HG03469 (cell line): ENCODE measurements around the gene HSPB6.

Experiments used
- ATAC-seq: cut with Tn5 transposase; IDR thresholded peaks from one replicate; pipeline ENCODE4 v1.9.1; 2021; ENCODE audit warnings: mild to moderate bottlenecking, moderate library complexity, moderate number of reproducible peaks; ENCODE audit not compliant: unreplicated experiment

The HSPB6 gene

DNA sequence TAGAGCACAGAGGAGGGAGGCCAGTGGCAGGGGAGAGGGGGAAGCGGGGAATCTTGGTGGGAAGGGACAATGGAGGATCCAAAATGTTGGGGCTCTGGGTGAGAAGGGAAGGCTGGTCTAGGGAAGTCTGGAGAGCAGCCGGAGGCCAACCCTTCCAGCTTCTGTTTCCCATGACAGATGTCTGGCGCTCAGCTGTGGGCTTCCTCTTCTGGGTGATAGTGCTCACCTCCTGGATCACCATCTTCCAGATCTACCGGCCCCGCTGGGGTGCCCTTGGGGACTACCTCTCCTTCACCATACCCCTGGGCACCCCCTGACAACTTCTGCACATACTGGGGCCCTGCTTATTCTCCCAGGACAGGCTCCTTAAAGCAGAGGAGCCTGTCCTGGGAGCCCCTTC is 10.3 kb downstream of the HSPB6 start:
- no peak for ATAC-seq

GRCh38 chr19:35746087-35746462 is 10.8 kb downstream of the HSPB6 start:
- ATAC-seq = no peak

GRCh38 chr19:35745328-35746086 is 11.3 kb downstream of the HSPB6 start, which contains the start of the genes PSENEN and U2AF1L4:
TSS of gene PSENEN (plus strand) at chr19:35745651. CDS start at chr19:35745931, 280 bp downstream.
TSS of gene U2AF1L4 (minus strand) at chr19:35745418. CDS start at chr19:35745391, 27 bp downstream.
- ATAC-seq = peak; percentile 25

DNA sequence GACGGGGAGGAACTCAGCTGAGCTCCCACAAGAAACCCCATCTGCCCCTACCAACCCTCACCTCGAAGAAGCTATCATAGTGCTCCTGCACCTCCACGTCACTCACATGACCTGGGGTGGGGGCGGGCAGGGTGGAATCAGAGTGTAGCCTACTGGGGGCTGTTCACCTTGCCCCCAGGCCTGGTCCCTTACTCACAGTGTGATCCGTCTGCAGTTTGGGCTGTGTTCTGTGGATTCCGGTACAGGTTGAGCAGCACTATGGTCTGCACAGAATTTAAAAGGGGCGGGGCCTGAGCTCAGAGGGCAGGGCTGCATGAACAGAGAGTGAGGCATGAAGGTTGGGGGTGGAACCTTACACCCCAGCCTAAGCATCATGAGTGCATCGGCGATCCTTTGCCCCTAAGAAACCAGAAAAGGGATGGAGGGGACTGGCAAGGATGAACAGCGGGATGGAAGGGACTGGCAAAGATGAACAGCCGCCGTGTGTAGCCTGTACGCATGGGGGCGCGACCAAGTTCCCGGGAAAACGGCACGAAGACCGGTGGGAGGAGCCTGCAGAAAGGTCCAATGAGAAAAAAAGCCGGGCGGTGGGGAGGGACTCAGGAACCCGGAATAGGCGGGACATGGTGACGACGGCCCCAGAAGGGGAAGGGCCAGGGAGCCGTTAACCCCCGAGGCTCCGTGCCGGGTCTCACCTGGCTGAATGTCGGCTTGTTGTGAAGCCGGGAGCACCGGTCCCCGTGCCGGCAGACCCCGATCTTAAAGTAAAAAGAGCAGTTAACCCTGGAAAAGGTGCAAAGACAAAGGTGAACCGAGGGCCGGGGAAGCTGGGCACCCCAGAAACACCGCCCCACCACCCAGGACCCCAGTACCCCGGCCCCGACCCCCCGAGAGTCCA is 12.2 kb downstream of the HSPB6 start:
- ATAC-seq = no peak

- no peak for ATAC-seq
These were observed 13.0 kb downstream of the HSPB6 start for GRCh38 chr19:35743640-35744429.

GRCh38 chr19:35742121-35742724 is 14.6 kb downstream of the HSPB6 start, which contains the start of gene IGFLR1:
TSS of gene IGFLR1 (minus strand) at chr19:35742452. CDS start at chr19:35741180, 1,272 bp downstream.
- no peak for ATAC-seq

- no peak for ATAC-seq
These were observed 15.7 kb downstream of the HSPB6 start for GRCh38 chr19:35741203-35741515.

GRCh38 chr19:35740423-35741202 is 16.2 kb downstream of the HSPB6 start:
- ATAC-seq = peak; percentile 27

- ATAC-seq = no peak
These were observed 16.8 kb downstream of the HSPB6 start for GRCh38 chr19:35740108-35740422.

DNA sequence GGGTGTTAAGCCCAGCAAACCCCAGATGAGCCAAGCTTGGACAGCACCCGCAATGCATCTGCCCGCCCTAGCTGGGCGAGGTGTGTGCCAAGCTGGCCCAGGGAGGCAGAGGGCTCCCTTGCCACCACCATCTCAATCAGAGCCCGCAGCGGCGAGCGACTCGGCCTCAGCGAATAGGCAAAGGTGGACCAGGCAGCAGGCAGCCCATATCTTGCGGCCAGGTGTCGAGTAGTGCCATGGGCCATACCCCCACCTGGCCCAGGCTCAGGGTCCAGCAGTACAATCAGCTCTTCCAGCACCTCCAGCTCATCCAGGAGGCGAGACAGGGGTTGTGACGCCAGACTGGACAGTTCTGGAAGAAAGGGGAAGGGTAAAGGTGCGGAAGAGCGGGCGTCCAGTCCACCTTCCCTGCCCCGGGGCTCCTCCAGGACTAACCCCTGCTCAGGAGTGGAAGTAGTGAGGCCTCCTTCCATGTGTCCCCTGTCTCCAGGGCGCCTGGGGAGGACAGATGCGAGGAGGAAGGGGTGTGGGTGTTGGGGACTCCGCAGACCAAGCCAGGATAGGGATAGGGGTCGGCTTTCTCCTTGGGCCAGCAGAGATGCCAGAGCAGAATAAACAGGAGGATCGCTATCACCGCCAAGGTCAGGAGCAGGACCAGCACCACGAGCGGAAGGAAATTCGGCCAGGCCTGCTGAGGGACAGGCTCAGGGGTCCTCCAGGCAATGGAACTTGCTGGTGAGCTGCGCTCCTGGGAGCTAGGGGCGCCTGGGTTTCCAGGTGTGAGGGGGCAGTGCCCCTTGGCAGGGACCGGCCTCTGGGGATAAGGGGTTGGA is 17.3 kb downstream of the HSPB6 start:
- no peak for ATAC-seq

GRCh38 chr19:35738887-35739229 is 18.0 kb downstream of the HSPB6 start:
- ATAC-seq = no peak

DNA sequence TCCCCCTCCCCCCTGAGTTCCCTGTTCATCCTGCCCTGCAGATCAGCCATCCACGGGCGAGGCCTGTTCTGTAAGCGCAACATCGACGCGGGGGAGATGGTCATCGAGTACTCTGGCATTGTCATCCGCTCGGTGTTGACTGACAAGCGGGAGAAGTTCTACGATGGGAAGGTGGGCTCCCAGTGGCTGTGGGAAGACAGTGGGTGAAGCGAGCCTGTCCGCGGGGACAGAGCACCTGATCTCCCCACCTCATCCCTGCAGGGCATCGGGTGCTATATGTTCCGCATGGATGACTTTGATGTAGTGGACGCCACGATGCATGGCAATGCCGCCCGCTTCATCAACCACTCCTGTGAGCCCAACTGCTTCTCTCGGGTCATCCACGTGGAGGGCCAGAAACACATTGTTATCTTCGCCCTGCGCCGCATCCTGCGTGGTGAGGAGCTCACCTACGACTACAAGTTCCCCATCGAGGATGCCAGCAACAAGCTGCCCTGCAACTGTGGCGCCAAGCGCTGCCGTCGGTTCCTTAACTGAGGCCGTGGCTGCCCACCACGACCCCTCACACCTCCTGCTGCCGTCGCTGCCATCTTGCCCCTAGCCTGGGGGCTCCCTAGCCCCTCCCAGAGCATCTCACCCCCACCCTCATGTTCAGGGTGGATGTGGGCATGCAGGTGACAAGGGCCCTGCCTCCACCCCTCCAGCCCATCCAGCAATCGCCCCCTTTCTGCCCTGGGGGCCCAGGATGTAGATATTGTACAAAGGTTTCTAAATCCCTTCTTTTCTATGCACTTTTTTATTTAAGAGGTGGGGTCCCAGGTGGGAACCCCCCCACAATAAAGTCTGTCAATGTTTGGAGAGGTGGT is 18.6 kb downstream of the HSPB6 start:
- no peak for ATAC-seq

DNA sequence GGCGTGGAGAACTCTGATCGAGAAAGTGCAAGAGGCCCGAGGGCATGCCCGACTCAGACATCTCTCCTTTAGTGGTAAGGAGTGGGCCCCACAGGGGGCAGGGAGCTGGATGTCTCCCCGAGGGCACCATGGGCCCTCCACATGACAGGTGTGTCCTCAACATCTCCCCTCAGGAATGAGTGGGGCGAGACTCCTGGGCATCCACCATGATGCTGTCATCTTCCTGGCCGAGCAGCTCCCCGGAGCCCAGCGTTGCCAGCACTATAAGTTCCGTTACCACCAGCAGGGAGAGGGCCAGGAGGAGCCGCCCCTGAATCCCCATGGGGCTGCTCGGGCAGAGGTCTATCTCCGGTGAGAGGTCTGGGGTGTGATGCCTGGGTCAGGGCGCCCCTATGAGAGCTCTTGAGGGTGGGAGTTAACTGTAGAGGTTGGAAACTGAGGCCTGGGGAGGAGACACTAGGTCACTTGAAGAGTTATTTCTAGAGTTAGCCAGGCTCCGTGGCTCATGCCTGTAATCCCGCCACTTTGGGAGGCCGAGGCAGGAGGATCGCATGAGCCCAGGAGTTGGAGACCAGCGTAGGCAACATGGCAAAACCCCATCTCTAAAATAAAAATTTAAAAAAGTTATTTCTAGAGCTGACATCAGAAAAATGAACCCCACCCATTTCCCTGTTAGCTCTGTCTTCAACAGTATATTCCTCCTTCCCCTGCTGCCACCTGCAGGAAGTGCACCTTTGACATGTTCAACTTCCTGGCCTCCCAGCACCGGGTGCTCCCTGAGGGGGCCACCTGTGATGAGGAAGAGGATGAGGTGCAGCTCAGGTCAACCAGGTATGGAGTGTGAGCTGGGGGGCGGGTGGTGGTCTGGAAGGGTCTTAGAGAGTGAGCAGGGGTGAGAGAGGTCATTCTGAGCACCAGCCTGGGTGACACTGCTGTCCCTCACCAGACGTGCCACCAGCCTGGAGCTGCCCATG is 19.6 kb downstream of the HSPB6 start:
- no peak for ATAC-seq

- no peak for ATAC-seq
These were observed 21.9 kb downstream of the HSPB6 start for GRCh38 chr19:35734889-35735288.

DNA sequence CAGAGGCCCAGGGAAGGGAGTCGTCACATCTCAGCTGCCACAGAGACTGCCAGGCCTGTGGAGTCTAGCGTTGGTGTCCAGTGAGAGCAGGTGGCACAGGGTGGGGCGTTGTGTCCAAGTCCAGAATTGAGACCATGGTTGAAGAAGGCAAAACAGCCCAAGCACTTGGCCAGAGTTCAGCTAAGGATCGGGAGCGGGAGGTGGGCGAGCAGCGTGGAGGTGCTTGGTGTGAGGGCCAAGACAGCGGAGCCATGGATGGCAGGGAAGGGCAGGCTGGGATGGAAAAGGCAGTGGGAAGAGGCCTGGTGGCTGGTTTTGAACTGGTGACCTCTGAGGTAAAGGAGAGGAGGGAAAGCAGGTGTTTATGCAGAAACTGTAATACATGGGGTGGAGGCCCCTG is 22.6 kb downstream of the HSPB6 start:
- ATAC-seq = no peak

DNA sequence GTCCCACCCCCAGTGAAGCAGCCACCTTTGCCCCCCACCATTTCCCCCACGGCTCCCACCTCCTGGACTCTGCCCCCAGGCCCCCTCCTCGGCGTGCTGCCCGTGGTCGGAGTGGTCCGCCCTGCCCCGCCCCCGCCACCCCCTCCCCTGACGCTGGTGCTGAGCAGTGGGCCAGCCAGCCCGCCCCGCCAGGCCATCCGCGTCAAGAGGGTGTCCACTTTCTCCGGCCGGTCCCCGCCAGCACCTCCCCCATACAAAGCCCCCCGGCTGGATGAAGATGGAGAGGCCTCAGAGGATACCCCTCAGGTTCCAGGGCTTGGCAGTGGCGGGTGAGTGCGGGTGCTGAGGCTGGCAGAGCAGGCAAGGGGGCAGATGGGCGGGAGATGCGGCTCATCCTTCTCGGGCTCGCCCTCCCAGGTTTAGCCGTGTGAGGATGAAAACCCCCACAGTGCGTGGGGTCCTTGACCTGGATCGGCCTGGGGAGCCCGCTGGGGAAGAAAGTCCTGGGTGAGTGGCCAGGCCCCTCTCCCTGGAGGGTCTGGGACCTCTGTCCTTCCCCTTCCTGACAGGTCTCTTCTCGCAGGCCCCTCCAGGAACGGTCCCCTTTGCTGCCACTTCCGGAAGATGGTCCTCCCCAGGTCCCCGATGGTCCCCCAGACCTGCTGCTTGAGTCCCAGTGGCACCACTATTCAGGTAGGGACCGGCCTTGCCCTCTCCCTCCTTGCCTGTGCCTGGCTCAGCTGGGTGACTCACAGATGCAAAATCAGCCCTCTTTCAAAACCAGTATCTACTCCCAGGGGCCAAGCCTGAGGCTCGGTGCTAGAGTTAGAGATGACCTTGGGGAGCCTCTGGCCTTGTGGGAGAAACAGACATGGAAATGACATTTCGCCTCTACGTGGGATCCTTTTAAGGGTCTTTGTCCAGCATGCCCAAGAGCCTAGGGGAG is 23.4 kb downstream of the HSPB6 start:
- no peak for ATAC-seq
